GM19238 (cell line): Measurements from ENCODE around the gene PTTG2.

ENCODE experiments used
- DNase-seq: peaks from one replicate; pipeline ENCODE4 v3.0.0; 2011; ENCODE audit warnings: low spot score; ENCODE audit not compliant: insufficient read length

Gene PTTG2

GRCh38 chr4:37985730-37986275 is 25.6 kb downstream of the PTTG2 start:
- DNase-seq = no peak

- no peak for DNase-seq
Measured at GRCh38 chr4:37988670-37989069, 28.5 kb downstream of the PTTG2 start.

GRCh38 chr4:37989398-37990260 is 29.4 kb downstream of the PTTG2 start:
- no peak for DNase-seq

- no peak for DNase-seq
Measured at GRCh38 chr4:37990731-37991245, 30.6 kb downstream of the PTTG2 start.

- DNase-seq = no peak
Measured at GRCh38 chr4:37991623-37992410, 31.6 kb downstream of the PTTG2 start.

- DNase-seq = no peak
Measured at GRCh38 chr4:37993806-37994205, 33.6 kb downstream of the PTTG2 start.

- DNase-seq = no peak
Measured at GRCh38 chr4:37994569-37994968, 34.4 kb downstream of the PTTG2 start.

- no peak for DNase-seq
Measured at GRCh38 chr4:37995299-37995821, 35.2 kb downstream of the PTTG2 start.

- DNase-seq = no peak
Measured at GRCh38 chr4:37995981-37996775, 36.0 kb downstream of the PTTG2 start.

- DNase-seq = no peak
Measured at GRCh38 chr4:37998226-37998625, 38.0 kb downstream of the PTTG2 start.

- DNase-seq = no peak
Measured at GRCh38 chr4:37999000-37999716, 39.0 kb downstream of the PTTG2 start.

GRCh38 chr4:37999965-38000364 is 39.8 kb downstream of the PTTG2 start:
- no peak for DNase-seq

- no peak for DNase-seq
Measured at GRCh38 chr4:38001927-38002326, 41.7 kb downstream of the PTTG2 start.

- DNase-seq = no peak
Measured at GRCh38 chr4:38002451-38003071, 42.4 kb downstream of the PTTG2 start.

GRCh38 chr4:38003102-38003501 is 42.9 kb downstream of the PTTG2 start:
- DNase-seq = no peak

- DNase-seq = no peak
Measured at GRCh38 chr4:38003628-38004027, 43.4 kb downstream of the PTTG2 start.

GRCh38 chr4:38004062-38004461 is 43.9 kb downstream of the PTTG2 start:
- no peak for DNase-seq

GRCh38 chr4:38004887-38005286 is 44.7 kb downstream of the PTTG2 start:
- DNase-seq = no peak

GRCh38 chr4:38005637-38006036 is 45.4 kb downstream of the PTTG2 start:
- no peak for DNase-seq

GRCh38 chr4:38007645-38008044 is 47.4 kb downstream of the PTTG2 start:
- DNase-seq = no peak
